MM.1S (cell line): ENCODE results near the gene NMRAL1.
A peak's percentile ranks its signal among the peaks of the same experiment; 100 is the strongest.

Experiments used
- DNase-seq: peaks from one replicate; pipeline ENCODE4 v3.0.0-alpha.2; 2015
- H2AFZ ChIP-seq: fragments of 300-600 bp; sonication (generic); 2 replicates; pipeline ENCODE4 v1.6.0; 2016; ENCODE audit warnings: antibody characterized with exemption, low read length
- H3F3A ChIP-seq: fragments of 300-600 bp; sonication (generic); 2 replicates; pipeline ENCODE4 v1.6.1; 2016; ENCODE audit warnings: mild to moderate bottlenecking, antibody characterized with exemption, low read length, moderate library complexity, mixed read lengths; ENCODE audit not compliant: insufficient read depth
- H3K27ac ChIP-seq: fragments of 300-600 bp; sonication (generic); 2 replicates; pipeline ENCODE4 v1.5.1; 2016; ENCODE audit warnings: mild to moderate bottlenecking, low read length
- H3K27me3 ChIP-seq: fragments of 300-600 bp; sonication (generic); replicated peaks from 2 replicates; pipeline ENCODE4 v1.6.0; 2016; ENCODE audit warnings: low read length; ENCODE audit not compliant: insufficient read depth
- H3K36me3 ChIP-seq: fragments of 300-600 bp; sonication (generic); replicated peaks from 2 replicates; pipeline ENCODE4 v1.6.1; 2016; ENCODE audit warnings: mild to moderate bottlenecking, low read length, mixed read lengths; ENCODE audit not compliant: insufficient read depth
- H3K4me1 ChIP-seq: fragments of 300-600 bp; sonication (generic); 2 replicates; pipeline ENCODE4 v1.6.1; 2016; ENCODE audit warnings: low read length, mixed read lengths
- H3K4me2 ChIP-seq: fragments of 300-600 bp; sonication (generic); 2 replicates; pipeline ENCODE4 v1.6.0; 2016; ENCODE audit warnings: low read depth, low read length
- H3K4me3 ChIP-seq: fragments of 300-600 bp; sonication (generic); 2 replicates; pipeline ENCODE4 v1.5.1; 2016; ENCODE audit warnings: low read length, mixed read lengths
- H3K79me2 ChIP-seq: fragments of 300-600 bp; sonication (generic); 2 replicates; pipeline ENCODE4 v1.6.1; 2016; ENCODE audit warnings: mixed run types, low read length, mixed read lengths
- H3K9ac ChIP-seq: fragments of 300-600 bp; sonication (generic); 2 replicates; pipeline ENCODE4 v1.6.1; 2016; ENCODE audit warnings: low read length, mixed read lengths
- H3K9me2 ChIP-seq: fragments of 300-600 bp; sonication (generic); replicated peaks from 2 replicates; pipeline ENCODE4 v1.6.1; 2016; ENCODE audit warnings: mild to moderate bottlenecking, low read length, mixed read lengths; ENCODE audit not compliant: insufficient read depth
- H3K9me3 ChIP-seq: fragments of 300-600 bp; sonication (generic); replicated peaks from 2 replicates; pipeline ENCODE4 v1.6.1; 2016; ENCODE audit warnings: mild to moderate bottlenecking, low read length, mixed read lengths; ENCODE audit not compliant: insufficient read depth
- H4K20me1 ChIP-seq: fragments of 300-600 bp; sonication (generic); 2 replicates; pipeline ENCODE4 v1.6.1; 2016; ENCODE audit warnings: mild to moderate bottlenecking, low read length, moderate library complexity, mixed read lengths; ENCODE audit not compliant: insufficient read depth
- EZH2 ChIP-seq: fragments of 300-600 bp; sonication (generic); optimal IDR thresholded peaks from 2 replicates; pipeline ENCODE3; 2017; ENCODE audit warnings: low read depth, mild to moderate bottlenecking, antibody characterized with exemption, low read length, mixed read lengths
- EZH2phosphoT487 ChIP-seq: fragments of 300-600 bp; sonication (generic); IDR thresholded peaks from 2 replicates; pipeline ENCODE4 v1.6.1; 2018; ENCODE audit warnings: antibody characterized with exemption, low read length
- TF ChIP-seq, protein P1 (sequence below): fragments of 300-600 bp; sonication (generic); IDR thresholded peaks from 2 replicates; pipeline ENCODE4 v1.5.1; 2016; ENCODE audit warnings: antibody characterized with exemption, low read length, mixed read lengths

The NMRAL1 gene

DNA sequence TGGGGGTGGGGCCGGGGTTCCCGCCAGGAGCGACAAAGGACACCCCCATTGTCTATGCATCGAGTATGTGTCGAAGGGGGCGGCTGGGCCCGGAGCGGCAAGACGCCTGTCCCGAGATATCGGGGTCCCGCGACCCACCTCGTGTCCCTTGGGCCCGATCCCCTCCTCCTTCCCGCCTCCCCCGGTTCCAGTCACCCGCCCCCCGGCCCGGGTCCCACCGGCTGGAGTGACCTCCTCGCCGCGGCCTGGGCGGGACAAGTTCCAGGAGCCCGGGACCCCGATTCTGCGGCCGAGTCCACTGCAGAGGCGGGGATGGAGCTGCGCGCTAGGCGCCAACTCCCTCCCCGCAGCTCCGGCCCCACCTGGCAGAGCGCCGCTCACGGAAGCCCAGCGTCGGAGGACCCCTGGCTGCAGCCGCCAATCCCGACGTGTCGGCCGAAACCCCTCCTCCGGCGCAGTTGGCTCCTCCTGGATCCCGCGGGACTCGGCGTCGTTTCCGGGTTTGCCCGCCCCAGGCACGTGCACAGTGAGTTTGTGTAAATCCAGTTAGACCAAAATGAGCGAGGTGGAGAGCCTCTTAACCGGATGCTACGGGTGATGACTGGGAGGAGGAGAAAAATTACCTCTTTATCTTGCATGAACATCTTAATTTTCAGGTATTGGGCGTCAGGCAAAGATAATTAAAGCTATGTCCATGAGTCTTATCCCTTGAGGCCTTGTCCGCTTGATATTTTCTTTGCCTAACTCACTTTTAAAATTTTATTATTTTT lies at the start of gene NMRAL1:
TSS of gene NMRAL1 (minus strand) at position 434 of the 770 bp plus-strand sequence. CDS start 493 bp downstream, outside the sequence.
- H3F3A ChIP-seq, result peaks cover 8% of the 10 kb centered on the region
- peak within 1 kb of the TSS; percentile 40; the same call in 1 of the 2 replicates for H3K9ac ChIP-seq
- DNase-seq, result peak; percentile 69
- H3K4me2 ChIP-seq, result peak within 1 kb of the TSS; percentile 57
- peak within 1 kb of the TSS; percentile 74 for H2AFZ ChIP-seq
- H3K9me3 ChIP-seq, result no peaks in the 10 kb centered on the region
- no peaks in the 10 kb centered on the region for H4K20me1 ChIP-seq
- no peaks in the 10 kb centered on the region for H3K9me2 ChIP-seq
- peaks cover 4% of the 10 kb centered on the region; the same call in 1 of the 2 replicates for H3K4me1 ChIP-seq
- H3K4me3 ChIP-seq, result peak within 1 kb of the TSS; percentile 48
- H3K27me3 ChIP-seq, result no peaks in the 10 kb centered on the region
- no peaks in the 10 kb centered on the region for H3K36me3 ChIP-seq
- TF ChIP-seq EZH2 (no peak), EZH2phosphoT487 (no peak)
- TF ChIP-seq, protein P1, sequence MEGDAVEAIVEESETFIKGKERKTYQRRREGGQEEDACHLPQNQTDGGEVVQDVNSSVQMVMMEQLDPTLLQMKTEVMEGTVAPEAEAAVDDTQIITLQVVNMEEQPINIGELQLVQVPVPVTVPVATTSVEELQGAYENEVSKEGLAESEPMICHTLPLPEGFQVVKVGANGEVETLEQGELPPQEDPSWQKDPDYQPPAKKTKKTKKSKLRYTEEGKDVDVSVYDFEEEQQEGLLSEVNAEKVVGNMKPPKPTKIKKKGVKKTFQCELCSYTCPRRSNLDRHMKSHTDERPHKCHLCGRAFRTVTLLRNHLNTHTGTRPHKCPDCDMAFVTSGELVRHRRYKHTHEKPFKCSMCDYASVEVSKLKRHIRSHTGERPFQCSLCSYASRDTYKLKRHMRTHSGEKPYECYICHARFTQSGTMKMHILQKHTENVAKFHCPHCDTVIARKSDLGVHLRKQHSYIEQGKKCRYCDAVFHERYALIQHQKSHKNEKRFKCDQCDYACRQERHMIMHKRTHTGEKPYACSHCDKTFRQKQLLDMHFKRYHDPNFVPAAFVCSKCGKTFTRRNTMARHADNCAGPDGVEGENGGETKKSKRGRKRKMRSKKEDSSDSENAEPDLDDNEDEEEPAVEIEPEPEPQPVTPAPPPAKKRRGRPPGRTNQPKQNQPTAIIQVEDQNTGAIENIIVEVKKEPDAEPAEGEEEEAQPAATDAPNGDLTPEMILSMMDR, result no peak
- peaks cover 28% of the 10 kb centered on the region for H3K79me2 ChIP-seq
- no peak within 1 kb of the TSS for H3K27ac ChIP-seq

DNA sequence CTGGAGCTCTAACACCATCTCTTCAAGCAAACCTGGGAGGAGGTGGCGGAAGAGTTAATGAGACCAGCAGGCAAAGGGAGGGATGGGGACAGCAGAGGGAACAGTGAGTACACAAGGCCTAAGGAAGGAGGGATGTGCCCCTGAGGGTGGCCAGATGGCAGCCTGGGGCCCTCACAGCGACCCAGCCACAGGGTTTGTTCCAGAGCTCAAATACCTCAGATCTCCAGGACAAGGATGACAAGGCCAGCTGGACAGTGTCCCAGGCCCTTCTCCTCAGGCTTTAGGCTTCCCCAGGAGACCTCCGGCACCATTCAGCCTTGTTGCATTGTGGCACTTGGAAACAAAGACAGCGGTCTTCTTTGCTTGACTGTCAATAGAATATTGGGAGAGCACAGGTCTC lies 49.3 kb upstream of the NMRAL1 start:
- Histone ChIP-seq H3K4me1 (peaks cover 2% of the 10 kb centered on the region), H3K9me2 (no peaks in the 10 kb centered on the region), H3K27ac (no peak overlapping the region), H3K4me2 (no peak overlapping the region), H3K9me3 (no peaks in the 10 kb centered on the region), H3F3A (0 out of 2 replicates have a peak, but pooled peaks cover 4% of the 10 kb centered on the region), H3K79me2 (peaks cover 84% of the 10 kb centered on the region), H3K9ac (no peak overlapping the region), H3K27me3 (no peaks in the 10 kb centered on the region), H2AFZ (no peak overlapping the region), H3K4me3 (no peak overlapping the region), H3K36me3 (no peaks in the 10 kb centered on the region), H4K20me1 (no peaks in the 10 kb centered on the region)
- TF ChIP-seq, protein P1, result no peak
- TF ChIP-seq EZH2phosphoT487 (no peak), EZH2 (no peak)
- DNase-seq, result no peak

DNA sequence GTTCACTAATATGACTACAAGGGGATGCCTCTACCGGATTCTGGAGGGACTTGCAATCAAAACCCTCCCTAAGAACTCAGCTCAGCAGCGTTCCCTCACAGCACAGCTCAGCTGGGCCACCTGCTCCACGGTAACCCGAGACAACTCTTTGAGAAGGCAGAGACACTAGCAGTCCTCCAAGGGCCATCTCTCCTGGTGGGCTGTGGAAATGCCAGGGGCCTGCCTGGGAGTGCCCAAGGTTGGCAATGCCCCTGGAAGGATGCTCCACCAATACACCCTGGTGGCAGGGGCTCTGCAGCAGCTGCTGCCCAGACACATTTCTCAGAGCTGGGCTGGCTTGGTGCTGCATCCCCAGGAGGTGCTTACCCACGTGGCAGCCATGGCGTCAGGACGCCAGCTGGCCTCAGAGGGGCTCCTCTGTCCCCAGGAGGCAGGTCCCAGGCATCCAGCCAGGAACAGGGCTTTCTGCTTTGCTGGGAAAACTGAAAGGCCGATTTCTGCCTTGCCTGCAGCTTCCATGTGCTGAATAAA lies 47.7 kb upstream of the NMRAL1 start:
- Histone ChIP-seq H4K20me1 (no peaks in the 10 kb centered on the region), H3F3A (peaks cover 12% of the 10 kb centered on the region; the same call in 1 of the 2 replicates), H3K4me2 (no peak overlapping the region), H3K79me2 (peaks cover 85% of the 10 kb centered on the region), H3K4me3 (no peak overlapping the region), H3K9ac (no peak overlapping the region), H3K36me3 (no peaks in the 10 kb centered on the region), H3K27ac (no peak overlapping the region), H2AFZ (no peak overlapping the region), H3K9me2 (no peaks in the 10 kb centered on the region), H3K27me3 (no peaks in the 10 kb centered on the region), H3K4me1 (peaks cover 17% of the 10 kb centered on the region), H3K9me3 (no peaks in the 10 kb centered on the region)
- TF ChIP-seq EZH2, result no peak
- TF ChIP-seq, protein P1, result no peak
- no peak for DNase-seq
